Endometrial microvascular endothelial cells (primary cell): ENCODE measurements around the gene AKR1D1. TPM values are rescaled to one million over a fixed set of nuclear protein-coding genes. Genes with fewer than 3 reads are reported as not detected.
"Not testable (repeated sequence)": the region's sequence is repeated elsewhere in the genome, so short reads cannot be mapped to it uniquely, and the experiment has no call there.

ENCODE experiments used
- in situ Hi-C: cut with HindIII; loops from 2 replicates; pipeline ENCODE4 v1.10.0; 2017; ENCODE audit warnings: low sequenced_read_pairs, low pct_unique_long_range_greater_than_20kb; ENCODE audit errors: inconsistent ontology term
- total RNA-seq: library from RNA; depleted of rRNA; stranded (reverse); fragments of >200 nt; gene quantifications from one replicate; pipeline ENCODE4 v1.2.3, GENCODE V29; 2015; ENCODE audit errors: inconsistent ontology term

AKR1D1 gene
- total RNA-seq, 1 donor from 2014 or later: not detected

DNA sequence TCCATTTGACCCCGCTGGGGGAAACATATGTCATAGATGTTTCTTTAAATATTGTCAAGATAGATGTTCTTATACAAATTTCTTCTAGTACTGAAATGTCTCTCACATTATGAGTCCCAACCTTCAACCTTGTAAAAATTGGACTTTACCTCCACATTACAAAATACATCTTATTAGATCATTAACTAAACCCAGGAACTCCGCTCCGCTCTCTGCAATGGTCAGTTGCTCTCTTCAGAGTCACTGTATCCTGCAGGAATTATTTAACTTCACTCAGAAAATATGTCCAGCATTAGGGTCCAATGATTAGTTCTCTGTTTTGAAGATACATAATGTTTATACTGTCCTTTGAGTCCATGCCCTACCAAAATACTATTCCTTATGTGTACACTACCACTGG, 8.5 kb upstream of the AKR1D1 start:
- in situ Hi-C loops: no loop called here

GRCh38 chr7:138070908-138071307, 5.4 kb upstream of the AKR1D1 start:
- in situ Hi-C loops: no loop called here

GRCh38 chr7:138072726-138073125, 3.5 kb upstream of the AKR1D1 start:
- in situ Hi-C loops: no loop called here

DNA sequence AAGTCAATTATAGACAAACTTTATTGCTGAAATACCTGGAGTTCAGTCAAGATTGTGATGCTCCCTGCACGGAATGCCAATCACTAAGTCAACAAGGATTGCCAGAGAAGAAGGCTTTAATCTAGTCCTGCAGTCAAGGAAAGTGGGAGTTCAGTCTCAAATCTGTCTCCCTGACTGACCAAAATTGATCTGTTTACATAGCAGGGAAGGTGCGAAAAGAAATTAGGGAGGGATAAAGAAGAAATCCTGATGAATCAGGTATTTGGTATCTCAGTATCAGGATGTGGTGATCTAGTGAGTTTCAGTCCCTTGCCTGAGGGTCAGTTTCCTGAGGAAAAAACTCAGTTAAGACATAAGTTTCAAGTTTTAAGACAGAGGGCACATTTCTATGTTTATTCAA, 2.1 kb upstream of the AKR1D1 start:
- in situ Hi-C loops: no loop called here

DNA sequence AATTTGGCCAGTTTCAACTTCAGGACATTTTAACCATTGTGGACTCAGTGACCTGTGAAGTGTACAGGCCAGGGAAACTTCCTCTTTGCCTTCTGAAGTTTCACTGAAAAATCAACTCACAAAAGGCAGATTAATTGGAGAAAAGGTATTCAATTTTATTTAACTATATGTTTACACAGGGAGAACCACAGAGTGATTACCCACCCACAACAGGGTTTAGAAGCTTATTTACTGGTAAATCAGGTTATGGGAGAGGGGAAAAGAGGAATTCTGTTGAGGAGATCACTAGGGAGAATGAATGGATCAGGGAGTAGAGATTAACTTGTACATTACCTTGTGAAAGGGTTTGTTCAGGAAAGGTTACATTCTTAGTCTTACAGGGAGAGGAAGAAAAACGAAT, 1.7 kb upstream of the AKR1D1 start:
- in situ Hi-C loops: no loop called here

GRCh38 chr7:138075350-138075749, 909 bp upstream of the AKR1D1 start:
- in situ Hi-C loops: no loop called here

DNA sequence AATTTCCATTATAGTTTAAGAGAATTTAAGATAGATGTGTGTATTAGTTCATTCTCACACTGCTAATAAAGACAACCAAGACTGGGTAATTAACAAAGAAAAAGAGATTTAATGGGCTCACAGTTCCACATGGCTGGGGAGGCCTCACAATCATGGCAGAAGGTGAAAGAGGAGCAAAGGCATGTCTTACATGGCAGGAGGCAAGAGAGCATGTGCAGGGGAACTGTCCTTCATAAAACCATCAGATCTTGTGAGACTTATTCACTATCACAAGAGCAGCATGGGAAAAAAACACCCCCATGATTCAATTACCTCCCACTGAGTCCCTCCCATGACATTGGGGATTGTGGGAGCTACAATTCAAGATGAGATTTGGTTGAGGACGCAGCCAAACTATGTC, 473 bp upstream of the AKR1D1 start:
- in situ Hi-C loops: not testable (repeated sequence)

GRCh38 chr7:138077809-138078208, 1.6 kb downstream of the AKR1D1 start:
- in situ Hi-C loops: no loop called here

DNA sequence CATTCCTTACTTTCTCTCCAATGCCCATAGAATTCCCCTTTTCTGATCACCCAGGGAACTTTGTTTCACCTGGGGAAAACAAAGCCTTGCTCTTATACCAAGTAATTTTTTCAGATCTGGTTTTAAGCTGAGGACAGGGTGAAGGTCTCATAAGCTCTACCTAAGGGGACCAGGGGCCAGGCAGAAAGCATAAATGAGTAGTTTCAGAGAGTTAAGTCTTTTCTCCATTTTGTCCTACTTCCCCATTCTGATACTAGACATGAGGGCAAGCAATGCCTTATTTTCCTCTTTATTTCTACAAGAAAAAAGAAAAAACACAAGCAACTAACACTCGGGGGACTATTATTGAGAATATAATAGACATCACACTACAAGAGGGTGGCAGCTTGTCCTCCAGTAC, 2.9 kb downstream of the AKR1D1 start:
- in situ Hi-C loops: no loop called here

- in situ Hi-C loops: no loop called here
Observed at GRCh38 chr7:138081868-138082267, 5.6 kb downstream of the AKR1D1 start.

- in situ Hi-C loops: no loop called here
Observed at GRCh38 chr7:138083859-138084258, 7.6 kb downstream of the AKR1D1 start.

GRCh38 chr7:138086563-138087270, 10.5 kb downstream of the AKR1D1 start:
- in situ Hi-C loops: no loop called here

- in situ Hi-C loops: no loop called here
Observed at GRCh38 chr7:138089080-138089901, 13.0 kb downstream of the AKR1D1 start.

- in situ Hi-C loops: no loop called here
Observed at GRCh38 chr7:138091032-138091431, 14.8 kb downstream of the AKR1D1 start.

DNA sequence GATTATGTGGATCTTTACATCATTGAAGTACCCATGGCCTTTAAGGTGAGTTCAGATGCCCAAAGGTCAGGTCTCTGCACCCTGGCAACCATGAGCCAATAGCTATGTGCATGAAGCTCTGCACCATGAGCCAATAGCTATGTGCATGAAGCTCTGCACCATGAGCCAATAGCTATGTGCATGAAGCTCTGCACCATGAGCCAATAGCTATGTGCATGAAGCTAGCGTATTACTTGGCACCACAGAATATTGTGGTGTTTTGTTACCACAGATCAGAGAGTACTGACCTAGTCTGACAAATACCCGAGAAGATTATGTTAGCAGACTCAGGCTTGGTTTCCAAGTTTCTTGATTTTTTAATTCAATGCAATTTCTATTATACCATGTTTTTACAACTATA, 15.6 kb downstream of the AKR1D1 start:
- in situ Hi-C loops: not testable (repeated sequence)

- in situ Hi-C loops: no loop called here
Observed at GRCh38 chr7:138092486-138093028, 16.3 kb downstream of the AKR1D1 start.

DNA sequence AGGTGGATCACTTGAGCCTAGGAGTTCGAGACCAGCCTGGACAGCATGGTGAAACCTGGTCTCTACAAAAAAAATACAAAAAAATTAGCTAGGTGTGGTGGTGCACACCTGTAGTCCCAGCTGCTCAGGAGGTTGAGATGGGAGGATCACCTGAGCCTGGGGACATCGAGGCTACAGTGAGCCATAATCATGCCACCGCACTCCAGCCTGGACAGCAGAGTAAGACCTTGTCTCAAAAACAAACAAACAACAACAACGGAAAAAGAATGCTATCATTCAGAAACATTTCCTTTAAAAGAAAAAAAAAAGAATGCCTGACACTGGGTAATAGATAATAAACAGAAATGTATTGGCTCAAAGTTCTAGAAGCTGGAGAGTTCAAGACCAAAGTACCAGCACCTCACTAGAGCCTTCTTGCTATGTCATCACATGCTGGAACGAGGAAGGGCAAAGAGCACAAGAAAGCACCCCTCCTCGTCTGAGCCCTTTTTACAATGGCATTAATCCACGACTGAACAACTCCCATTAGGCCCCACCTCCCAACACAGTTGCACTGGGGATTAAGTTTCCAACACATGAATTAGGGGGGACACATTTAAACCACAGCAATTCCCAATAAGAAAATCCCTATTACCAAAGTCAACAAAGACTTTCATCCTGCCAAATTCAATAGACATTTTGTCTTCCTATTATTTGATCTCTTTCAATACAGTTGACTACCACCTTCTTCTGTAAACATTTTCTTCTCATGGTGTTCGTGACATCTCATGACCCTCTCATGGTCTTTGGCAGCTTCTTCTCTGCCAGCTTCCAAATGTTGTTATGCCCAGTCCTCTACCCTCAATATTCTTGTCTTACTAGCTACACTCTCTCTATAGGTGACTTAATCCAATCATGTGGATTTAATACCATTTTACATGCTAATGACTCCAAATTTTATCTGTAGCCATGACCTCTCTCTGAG, 20.0 kb downstream of the AKR1D1 start:
- in situ Hi-C loops: no loop called here

GRCh38 chr7:138097064-138097741, 20.9 kb downstream of the AKR1D1 start:
- in situ Hi-C loops: no loop called here
